ENCODE results near the gene ERLEC1. TPM values are rescaled to one million over a fixed set of nuclear protein-coding genes. Genes with fewer than 3 reads are reported as not detected.
A peak's percentile ranks its signal among the peaks of the same experiment; 100 is the strongest.
"Not testable (repeated sequence)": the region's sequence is repeated elsewhere in the genome, so short reads cannot be mapped to it uniquely, and the experiment has no call there.

ERLEC1 gene
- polyA plus RNA-seq, 1 experiment = 26.6 TPM

- no peaks in the 10 kb centered on the region for H3K27me3 ChIP-seq (ENCODE audit: control insufficient read depth, insufficient read depth, low read length)
- H3K4me3 ChIP-seq (ENCODE audit: low read depth, low read length) = no peak overlapping the region
- ChIA-PET CTCF (no interaction called here), POLR2A (no interaction called here)
- DNase-seq (ENCODE audit: low read depth) = no peak
- H3K36me3 ChIP-seq (ENCODE audit: control insufficient read depth, insufficient read depth, low read length) = peaks cover 4% of the 10 kb centered on the region; the same call in 1 of the 2 replicates
- no peak for TF ChIP-seq CTCF (IDR thresholded peaks at IDR 0.05; ENCODE audit: insufficient read depth, low read depth, low read length)
These were observed 31.7 kb upstream of the ERLEC1 start for GRCh38 chr2:53755121-53755520.

- no peak for TF ChIP-seq CTCF (IDR thresholded peaks at IDR 0.05; ENCODE audit: insufficient read depth, low read depth, low read length)
- CTCF ChIA-PET = interaction anchor here (1.1 kb wide), 1 partner anchor 12 kb away, joined by 3 read pairs; no protein-coding TSS in a partner anchor
- Histone ChIP-seq H3K4me3 (ENCODE audit: low read depth, low read length) (no peak overlapping the region), H3K27me3 (ENCODE audit: control insufficient read depth, insufficient read depth, low read length) (no peaks in the 10 kb centered on the region), H3K36me3 (ENCODE audit: control insufficient read depth, insufficient read depth, low read length) (peaks cover 4% of the 10 kb centered on the region; the same call in 1 of the 2 replicates)
- POLR2A ChIA-PET = no interaction called here
- DNase-seq (ENCODE audit: low read depth) = no peak
These were observed 30.2 kb upstream of the ERLEC1 start for GRCh38 chr2:53756644-53757043.

GRCh38 chr2:53757206-53757605 is 29.6 kb upstream of the ERLEC1 start:
- DNase-seq (ENCODE audit: low read depth); H3K27me3 ChIP-seq (ENCODE audit: control insufficient read depth, insufficient read depth, low read length); POLR2A ChIA-PET; H3K4me3 ChIP-seq (ENCODE audit: low read depth, low read length); H3K36me3 ChIP-seq (ENCODE audit: control insufficient read depth, insufficient read depth, low read length): not testable (repeated sequence)
- CTCF ChIA-PET = interaction anchor here (0.7 kb wide), 1 partner anchor 357 kb away, joined by 4 read pairs; no protein-coding TSS in a partner anchor

GRCh38 chr2:53765767-53766166 is 21.1 kb upstream of the ERLEC1 start:
- ChIA-PET CTCF (no interaction called here), POLR2A (no interaction called here)
- DNase-seq (ENCODE audit: low read depth) = no peak
- Histone ChIP-seq H3K36me3 (ENCODE audit: control insufficient read depth, insufficient read depth, low read length) (peaks cover 3% of the 10 kb centered on the region), H3K4me3 (ENCODE audit: low read depth, low read length) (no peak overlapping the region), H3K27me3 (ENCODE audit: control insufficient read depth, insufficient read depth, low read length) (no peaks in the 10 kb centered on the region)
- TF ChIP-seq CTCF (IDR thresholded peaks at IDR 0.05; ENCODE audit: insufficient read depth, low read depth, low read length) = no peak

GRCh38 chr2:53767405-53768241 is 19.2 kb upstream of the ERLEC1 start, which contains the start of gene CHAC2:
Gene CHAC2, plus strand, starts transcription at chr2:53767804. Its CDS starts 83 bp downstream, at chr2:53767887.
- DNase-seq (ENCODE audit: low read depth) = peak; percentile 37
- H3K4me3 ChIP-seq (ENCODE audit: low read depth, low read length) = peak within 1 kb of the TSS; percentile 71
- ChIA-PET POLR2A (interaction anchor here (0.7 kb wide), 1 partner anchor 146 kb away, joined by 3 read pairs; no protein-coding TSS in a partner anchor), CTCF (interaction anchor here (1.4 to 1.7 kb wide), 2 partner anchors 19 to 30 kb away, joined by 4 read pairs; partner anchors contain the start of genes ASB3 and ERLEC1)
- H3K36me3 ChIP-seq (ENCODE audit: control insufficient read depth, insufficient read depth, low read length) = peaks cover 3% of the 10 kb centered on the region; the same call in 1 of the 2 replicates
- H3K27me3 ChIP-seq (ENCODE audit: control insufficient read depth, insufficient read depth, low read length) = no peaks in the 10 kb centered on the region
- TF ChIP-seq CTCF (IDR thresholded peaks at IDR 0.05; ENCODE audit: insufficient read depth, low read depth, low read length) = peak; percentile 45
